HG03521 (cell line): ENCODE data around the gene RIMS4.

ENCODE experiments used
- ATAC-seq: cut with Tn5 transposase; IDR thresholded peaks from one replicate; pipeline ENCODE4 v1.9.1; 2021; ENCODE audit warnings: mild to moderate bottlenecking, moderate library complexity; ENCODE audit not compliant: unreplicated experiment

The RIMS4 gene

GRCh38 chr20:44723798-44724362 lies 86.5 kb downstream of the RIMS4 start:
- ATAC-seq = no peak

DNA sequence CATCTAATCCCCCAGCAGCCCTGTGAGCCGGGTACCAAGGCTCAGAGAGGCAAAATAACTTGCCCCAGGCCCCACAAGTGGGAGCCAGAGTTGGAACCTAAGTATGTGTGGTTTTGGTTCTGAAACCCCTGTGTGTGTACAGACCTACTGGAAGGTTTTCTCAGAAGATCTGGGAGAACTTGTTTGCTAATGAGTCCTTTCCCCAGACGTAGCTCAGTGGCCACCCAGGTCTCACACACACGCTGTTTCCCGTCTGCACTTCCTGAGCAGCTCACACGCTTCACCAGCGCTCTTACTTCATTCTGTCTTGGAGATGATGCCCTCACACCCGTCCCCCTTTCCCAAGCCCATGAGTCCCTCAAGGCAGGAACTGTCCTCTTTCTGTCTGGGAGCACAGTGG lies 87.0 kb downstream of the RIMS4 start:
- ATAC-seq = no peak

GRCh38 chr20:44722990-44723389 lies 87.4 kb downstream of the RIMS4 start:
- no peak for ATAC-seq

GRCh38 chr20:44721785-44722054 lies 88.6 kb downstream of the RIMS4 start:
- no peak for ATAC-seq

DNA sequence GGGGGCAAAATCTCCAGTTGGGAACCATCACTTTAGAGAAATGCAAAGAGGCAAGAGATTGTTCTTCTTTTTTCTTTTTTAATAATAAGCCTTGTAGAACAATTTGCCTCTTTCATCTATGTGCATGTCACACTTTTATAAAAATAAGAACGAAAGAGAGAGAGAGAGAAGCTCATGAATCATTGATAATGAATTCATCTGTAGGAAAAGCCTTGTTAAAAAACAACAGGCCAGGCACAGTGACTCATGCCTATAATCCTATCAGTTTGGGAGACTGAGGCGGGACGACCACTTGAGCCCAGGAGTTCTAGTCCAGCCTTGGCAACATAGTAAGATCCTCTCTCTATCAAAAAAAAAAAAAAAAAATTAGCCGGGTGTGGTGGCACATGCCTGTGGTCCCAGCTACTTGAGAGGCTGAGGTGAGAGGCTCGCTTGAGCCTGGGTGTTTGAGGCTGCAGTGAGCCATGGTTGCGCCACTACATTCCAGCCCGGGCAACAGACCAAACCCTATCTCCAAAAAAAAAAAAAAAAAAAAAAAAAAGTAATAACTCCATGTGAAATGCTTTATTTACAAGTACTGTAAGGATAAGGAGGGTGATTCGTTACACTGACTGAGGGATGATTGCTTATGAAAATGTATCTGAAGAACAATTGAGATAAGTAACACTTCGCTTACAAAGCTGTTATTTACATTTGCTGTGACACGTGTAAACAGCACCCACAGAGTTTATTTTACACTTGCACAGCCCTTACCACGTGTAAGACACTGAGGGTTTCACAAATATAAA lies 89.2 kb downstream of the RIMS4 start:
- no peak for ATAC-seq

- ATAC-seq = no peak
These were observed 89.7 kb downstream of the RIMS4 start for GRCh38 chr20:44720621-44720996.

DNA sequence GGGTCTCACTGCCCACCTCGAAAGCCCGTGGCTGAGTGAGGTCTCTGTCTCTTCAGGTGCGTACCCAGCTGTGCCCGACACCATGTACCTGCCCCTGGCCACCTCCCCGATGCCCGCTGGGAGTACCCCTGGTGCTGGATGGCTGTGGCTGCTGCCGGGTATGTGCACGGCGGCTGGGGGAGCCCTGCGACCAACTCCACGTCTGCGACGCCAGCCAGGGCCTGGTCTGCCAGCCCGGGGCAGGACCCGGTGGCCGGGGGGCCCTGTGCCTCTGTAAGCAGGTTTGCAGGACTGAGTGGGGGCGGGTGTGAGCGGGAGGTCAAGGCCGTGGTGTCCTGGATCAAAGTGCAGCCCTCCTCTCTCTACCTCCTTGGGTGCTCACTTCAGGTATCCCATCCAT lies 90.5 kb downstream of the RIMS4 start:
- ATAC-seq = no peak

DNA sequence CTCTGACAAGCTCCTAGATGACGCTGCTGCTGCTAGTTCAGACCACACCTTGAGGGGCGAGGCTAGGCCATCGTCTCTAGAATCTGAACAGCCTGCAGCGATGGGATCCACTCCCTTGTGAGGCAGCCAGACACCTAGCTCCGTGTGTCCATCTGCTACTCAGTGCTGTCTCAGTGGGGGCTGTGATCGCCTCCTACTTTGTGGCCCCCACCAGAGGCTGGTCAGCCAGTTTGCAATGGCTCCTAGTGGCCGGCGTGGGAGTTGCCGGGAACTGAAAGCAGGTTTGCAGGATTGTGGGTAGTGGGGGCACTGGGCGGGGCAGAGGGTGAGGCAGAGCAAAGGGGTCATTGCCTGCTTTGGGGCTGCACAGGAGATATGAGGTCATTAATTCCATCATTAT lies 92.4 kb downstream of the RIMS4 start:
- no peak for ATAC-seq

DNA sequence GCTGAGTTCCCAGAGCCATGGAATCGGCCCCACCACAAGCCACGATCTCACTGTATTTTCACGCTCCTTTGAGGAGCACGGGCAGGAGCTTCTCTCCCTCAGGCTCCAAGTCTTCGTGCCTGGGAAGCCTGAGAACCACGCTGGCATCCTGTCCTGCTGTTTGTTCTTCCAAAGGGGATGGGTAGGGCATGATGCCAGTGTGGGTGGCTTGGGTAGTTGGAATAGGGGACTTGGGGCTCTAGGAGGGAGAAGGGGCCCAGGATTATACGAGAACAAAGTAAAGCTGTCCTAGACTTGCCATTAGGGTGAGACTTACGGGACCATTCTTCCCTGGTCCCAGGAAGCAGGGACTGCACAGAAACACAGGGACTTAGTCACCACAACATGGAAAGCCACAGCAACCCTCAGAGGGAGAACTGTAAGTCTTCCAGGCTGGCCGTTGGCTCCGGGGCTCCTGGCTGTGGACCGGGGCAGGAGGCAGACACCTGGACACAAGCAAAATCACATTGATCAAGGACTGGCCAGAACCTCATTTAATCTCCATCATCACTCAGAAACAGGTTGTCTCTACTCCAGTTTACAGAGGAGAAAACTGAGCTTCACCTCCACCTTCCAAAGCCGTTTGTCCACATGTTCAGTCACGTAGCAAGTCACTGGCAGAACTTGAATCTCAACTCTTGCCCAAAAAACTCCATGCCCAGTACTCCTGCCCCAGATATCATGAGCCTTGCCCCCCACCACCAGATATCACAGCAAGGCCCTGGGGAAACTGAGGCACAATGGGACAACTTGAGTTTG lies 93.8 kb downstream of the RIMS4 start:
- ATAC-seq = no peak

GRCh38 chr20:44715499-44716308 lies 94.6 kb downstream of the RIMS4 start:
- ATAC-seq = no peak

- no peak for ATAC-seq
These were observed 95.4 kb downstream of the RIMS4 start, which contains the start of gene CCN5 for GRCh38 chr20:44714701-44715498. TSS of gene CCN5 (plus strand) at chr20:44715369. CDS start at chr20:44715391, 22 bp downstream.

DNA sequence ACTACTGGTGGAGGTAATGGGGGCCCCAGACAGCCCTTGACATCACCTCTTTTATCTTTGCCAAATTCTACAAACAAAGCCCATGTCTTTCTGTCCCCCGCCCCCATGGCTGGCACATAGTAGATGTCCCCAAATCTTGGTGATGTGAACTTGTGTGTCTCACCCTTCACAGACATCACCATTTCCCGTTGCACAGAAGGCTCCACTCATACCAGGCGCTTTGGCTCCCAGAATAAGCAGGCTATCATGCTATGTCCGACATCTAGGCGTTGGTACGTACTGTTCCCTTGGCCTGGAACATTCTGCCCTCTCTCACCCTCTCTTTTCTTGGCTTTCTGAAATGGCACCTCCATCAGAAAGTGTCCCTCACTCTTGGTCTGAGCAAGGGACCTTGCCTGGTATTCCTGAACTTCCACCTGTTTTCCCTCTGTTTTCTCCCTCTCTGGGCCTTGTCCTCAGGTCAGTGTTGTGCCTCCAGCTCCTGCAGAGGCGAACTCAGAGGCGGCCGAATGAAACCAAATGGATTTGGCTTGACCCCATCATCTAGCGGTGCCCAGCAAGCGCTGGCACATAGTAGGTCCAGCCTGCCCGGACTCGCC lies 96.1 kb downstream of the RIMS4 start:
- ATAC-seq = no peak

- no peak for ATAC-seq
These were observed 99.1 kb downstream of the RIMS4 start for GRCh38 chr20:44711237-44711636.

GRCh38 chr20:44709797-44710196 lies 100.5 kb downstream of the RIMS4 start:
- no peak for ATAC-seq

GRCh38 chr20:44709380-44709779 lies 101.0 kb downstream of the RIMS4 start:
- ATAC-seq = no peak

DNA sequence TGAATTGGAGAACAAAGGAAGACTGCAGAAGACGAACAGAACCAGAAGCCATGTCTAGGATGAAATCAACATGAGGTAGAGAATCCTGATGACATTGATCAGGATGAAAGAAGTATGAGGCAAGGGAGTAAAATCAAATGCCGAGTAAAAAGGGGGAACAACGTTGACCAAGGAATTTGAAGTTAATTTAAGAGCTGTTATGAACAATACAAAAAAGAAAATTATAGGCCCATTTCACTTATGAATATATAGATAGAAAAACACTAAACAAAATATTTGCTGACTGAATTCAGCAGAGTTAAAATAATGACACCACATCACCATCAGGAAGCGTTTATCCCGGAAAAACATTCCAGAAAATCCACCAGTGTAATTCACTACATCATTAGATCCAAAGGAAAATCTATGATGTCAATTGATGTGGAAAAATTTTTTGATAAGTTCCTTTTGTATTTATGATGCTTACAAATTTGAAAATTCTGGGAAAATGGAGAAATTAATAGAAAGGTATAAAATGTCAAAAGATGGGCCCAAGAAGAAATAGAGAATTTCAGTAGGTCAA lies 103.2 kb downstream of the RIMS4 start:
- ATAC-seq = no peak

- ATAC-seq = no peak
These were observed 103.9 kb downstream of the RIMS4 start for GRCh38 chr20:44706301-44707017.

- no peak for ATAC-seq
These were observed 104.8 kb downstream of the RIMS4 start for GRCh38 chr20:44705364-44706094.
